Measurements from ENCODE around the gene LTA4H. TPM values are rescaled to one million over a fixed set of nuclear protein-coding genes. Genes with fewer than 3 reads are reported as not detected.
"Not testable (repeated sequence)": the region's sequence is repeated elsewhere in the genome, so short reads cannot be mapped to it uniquely, and the experiment has no call there.

The LTA4H gene
- total RNA-seq, 1 donor from 2014 or later = 64.1 TPM

DNA sequence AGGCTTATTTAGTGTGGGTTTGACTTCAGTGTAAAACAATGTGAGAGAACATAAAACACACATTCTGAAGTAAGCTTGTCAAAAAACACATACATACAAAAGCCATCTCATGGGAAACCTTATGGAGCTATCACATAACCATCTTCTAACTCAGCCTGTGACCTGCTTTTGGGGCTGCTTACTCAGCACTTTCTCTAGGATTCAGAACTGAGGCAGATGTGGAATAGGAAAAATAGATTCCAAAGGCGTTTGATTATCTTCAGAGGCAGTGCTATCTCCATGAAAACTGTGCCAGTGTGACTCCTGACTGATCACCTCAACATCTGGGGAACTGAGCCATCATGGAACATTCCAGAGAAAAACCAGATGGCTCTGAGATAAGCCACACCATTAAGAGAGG, 52.8 kb downstream of the LTA4H start:
- no peak for DNase-seq
- intact Hi-C loops (cut with micrococcal nuclease) = no loop called here
- H3K4me3 Mint-ChIP-seq = no peak overlapping the region
- peaks cover 5% of the 10 kb centered on the region for H3K27me3 Mint-ChIP-seq
- H3K9me3 Mint-ChIP-seq = no peaks in the 10 kb centered on the region
- H3K4me1 Mint-ChIP-seq = no peaks in the 10 kb centered on the region
- H3K36me3 Mint-ChIP-seq (ENCODE audit: low read depth) = no peaks in the 10 kb centered on the region
- H3K27ac Mint-ChIP-seq = no peak overlapping the region

DNA sequence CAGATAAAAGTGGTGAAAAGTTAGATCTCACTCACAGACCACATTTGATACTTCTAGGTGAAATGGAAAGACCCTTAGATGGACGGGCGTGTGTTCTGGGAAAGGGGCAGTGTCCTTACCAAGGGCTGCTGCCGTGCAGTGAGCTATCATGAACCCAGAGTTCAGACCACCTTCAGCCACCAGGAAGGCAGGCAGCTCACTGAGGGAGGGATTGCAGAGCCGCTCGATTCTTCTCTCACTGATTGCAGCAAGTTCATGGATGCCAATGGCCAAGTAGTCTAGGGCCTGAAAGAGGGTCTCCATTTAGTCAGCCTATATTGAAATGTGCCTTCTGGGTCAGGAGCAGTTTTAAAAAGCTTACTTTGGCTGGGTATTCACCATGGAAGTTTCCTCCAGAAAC, 55.0 kb downstream of the LTA4H start:
- Mint-ChIP-seq H3K4me1 (no peaks in the 10 kb centered on the region), H3K4me3 (no peak overlapping the region)
- intact Hi-C loops (cut with micrococcal nuclease) = no loop called here

DNA sequence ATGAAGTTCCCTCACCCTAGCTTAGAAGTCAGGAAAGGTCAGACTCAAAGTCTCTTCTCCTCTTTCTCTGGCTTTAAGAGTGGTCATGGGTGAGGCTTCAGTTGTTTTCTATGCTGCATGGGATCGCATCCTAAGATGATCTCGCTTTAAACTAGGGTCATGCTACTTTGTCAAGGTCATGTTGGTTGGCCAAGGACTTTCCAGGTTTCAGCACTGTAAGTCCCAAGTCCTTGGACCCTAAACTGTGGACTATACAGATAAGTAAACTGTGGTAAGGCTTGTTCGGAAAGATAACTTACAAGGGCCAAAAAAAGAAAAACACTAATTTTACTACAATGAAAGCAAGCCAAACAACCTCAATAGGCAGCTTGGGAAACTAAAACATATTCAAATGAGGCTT, 56.6 kb downstream of the LTA4H start:
- Mint-ChIP-seq H3K36me3 (ENCODE audit: low read depth) (no peaks in the 10 kb centered on the region), H3K27me3 (peaks cover 2% of the 10 kb centered on the region), H3K4me3 (no peak overlapping the region), H3K9me3 (no peaks in the 10 kb centered on the region), H3K27ac (no peak overlapping the region), H3K4me1 (no peaks in the 10 kb centered on the region)
- DNase-seq = no peak
- intact Hi-C loops (cut with micrococcal nuclease) = no loop called here

More for the DNA sequence above, 55.0 kb downstream of the LTA4H start:
- H3K27ac Mint-ChIP-seq = no peak overlapping the region
- no peaks in the 10 kb centered on the region for H3K36me3 Mint-ChIP-seq (ENCODE audit: low read depth)
- DNase-seq = no peak
- no peaks in the 10 kb centered on the region for H3K9me3 Mint-ChIP-seq
- H3K27me3 Mint-ChIP-seq = peaks cover 2% of the 10 kb centered on the region

DNA sequence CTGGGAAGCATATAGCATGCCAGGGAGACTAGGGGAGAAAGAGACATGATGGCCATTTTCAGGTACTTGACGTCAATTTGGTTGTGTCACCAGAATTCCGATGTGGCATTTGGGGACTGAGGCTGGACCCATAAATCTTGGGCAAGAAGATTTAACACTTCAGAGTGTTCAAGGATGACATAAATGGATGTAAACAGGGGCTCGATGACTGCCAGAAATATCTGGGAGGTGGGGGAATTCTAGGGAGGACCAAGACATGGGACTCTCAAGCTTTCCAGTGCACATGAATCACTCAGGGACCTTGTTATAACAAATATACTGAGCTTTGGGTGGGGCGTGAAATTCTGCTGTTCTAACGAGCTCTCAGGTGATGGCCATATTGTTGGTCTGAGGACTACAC, 57.0 kb downstream of the LTA4H start:
- no peak overlapping the region for H3K27ac Mint-ChIP-seq
- intact Hi-C loops (cut with micrococcal nuclease) = no loop called here
- no peaks in the 10 kb centered on the region for H3K36me3 Mint-ChIP-seq (ENCODE audit: low read depth)
- H3K9me3 Mint-ChIP-seq = no peaks in the 10 kb centered on the region
- peaks cover 2% of the 10 kb centered on the region for H3K27me3 Mint-ChIP-seq
- no peak overlapping the region for H3K4me3 Mint-ChIP-seq
- no peak for DNase-seq
- H3K4me1 Mint-ChIP-seq = no peaks in the 10 kb centered on the region

DNA sequence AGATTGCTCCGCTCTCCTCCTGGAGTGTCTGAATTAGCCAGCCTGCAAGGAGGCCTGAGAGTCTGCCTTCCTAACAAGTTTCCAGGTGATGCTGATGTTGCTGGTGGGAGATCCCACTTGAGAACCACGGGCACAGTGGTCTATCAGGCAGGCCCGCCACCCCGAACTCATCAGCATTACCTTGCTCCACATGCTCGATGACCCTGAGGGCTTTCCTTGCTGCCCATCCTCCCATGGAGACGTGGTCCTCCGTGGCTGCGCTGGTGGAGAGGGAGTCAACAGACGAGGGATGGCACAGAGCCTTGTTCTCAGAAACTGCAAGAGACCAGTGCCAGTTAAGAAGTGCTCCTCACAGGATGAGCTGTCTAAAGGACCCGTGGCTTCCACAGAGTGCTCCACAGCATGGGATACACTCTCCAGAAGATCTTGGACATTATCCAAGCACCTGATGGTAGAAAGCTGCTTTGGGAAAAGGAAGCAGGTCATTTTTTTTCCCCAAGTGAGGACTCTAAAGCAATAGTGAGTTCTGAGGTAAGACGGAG, 57.6 kb downstream of the LTA4H start:
- H3K27me3 Mint-ChIP-seq = peaks cover 2% of the 10 kb centered on the region
- no peak for DNase-seq
- H3K4me1 Mint-ChIP-seq = no peaks in the 10 kb centered on the region
- H3K27ac Mint-ChIP-seq = no peak overlapping the region
- intact Hi-C loops (cut with micrococcal nuclease) = no loop called here
- no peaks in the 10 kb centered on the region for H3K9me3 Mint-ChIP-seq
- H3K4me3 Mint-ChIP-seq = no peak overlapping the region
- H3K36me3 Mint-ChIP-seq (ENCODE audit: low read depth) = no peaks in the 10 kb centered on the region

DNA sequence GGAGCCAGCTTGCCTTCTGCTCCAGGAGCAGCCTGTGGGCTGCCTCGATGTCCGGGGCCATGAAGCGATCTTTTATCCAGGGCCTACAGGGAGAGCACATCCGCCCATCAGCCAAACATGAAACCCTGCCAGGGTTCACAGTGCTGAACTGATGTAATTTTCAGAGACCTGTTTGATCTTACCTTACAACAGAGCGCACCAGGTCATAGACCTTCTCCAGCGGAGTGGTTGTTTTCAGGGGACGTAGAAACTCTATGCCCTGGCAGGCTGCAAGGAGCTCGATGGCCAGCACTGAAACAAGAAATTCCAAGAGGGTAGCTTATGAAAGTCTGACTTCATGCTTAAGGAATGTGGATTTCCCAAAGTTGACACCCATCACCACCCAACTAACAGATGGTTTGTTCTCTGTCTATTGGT, 59.0 kb downstream of the LTA4H start:
- Mint-ChIP-seq H3K9me3 (no peaks in the 10 kb centered on the region), H3K4me1 (no peaks in the 10 kb centered on the region), H3K27me3 (peaks cover 2% of the 10 kb centered on the region), H3K4me3 (no peak overlapping the region), H3K27ac (no peak overlapping the region), H3K36me3 (ENCODE audit: low read depth) (no peaks in the 10 kb centered on the region)
- intact Hi-C loops (cut with micrococcal nuclease) = no loop called here
- no peak for DNase-seq

DNA sequence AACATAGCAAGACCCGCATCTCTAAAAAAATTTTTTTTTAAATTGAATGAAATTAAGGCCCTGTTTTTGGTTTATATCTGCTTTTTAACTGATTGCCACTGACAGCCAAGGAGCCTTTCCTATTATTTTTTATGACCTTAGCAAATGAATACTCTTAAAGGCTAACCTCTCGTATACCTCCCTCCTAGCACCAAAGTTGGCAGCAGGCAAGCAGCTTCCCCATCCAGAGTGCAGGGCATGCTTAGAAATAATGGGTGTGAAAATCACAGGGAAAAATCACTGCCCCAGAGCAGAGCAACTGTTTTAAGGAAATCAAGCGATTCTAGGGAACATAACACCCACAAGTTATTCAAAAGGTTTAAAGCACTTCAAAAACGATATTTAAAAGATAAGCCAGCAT, 59.9 kb downstream of the LTA4H start:
- intact Hi-C loops (cut with micrococcal nuclease) = no loop called here
- Mint-ChIP-seq H3K9me3 (no peaks in the 10 kb centered on the region), H3K4me3 (no peak overlapping the region)

DNA sequence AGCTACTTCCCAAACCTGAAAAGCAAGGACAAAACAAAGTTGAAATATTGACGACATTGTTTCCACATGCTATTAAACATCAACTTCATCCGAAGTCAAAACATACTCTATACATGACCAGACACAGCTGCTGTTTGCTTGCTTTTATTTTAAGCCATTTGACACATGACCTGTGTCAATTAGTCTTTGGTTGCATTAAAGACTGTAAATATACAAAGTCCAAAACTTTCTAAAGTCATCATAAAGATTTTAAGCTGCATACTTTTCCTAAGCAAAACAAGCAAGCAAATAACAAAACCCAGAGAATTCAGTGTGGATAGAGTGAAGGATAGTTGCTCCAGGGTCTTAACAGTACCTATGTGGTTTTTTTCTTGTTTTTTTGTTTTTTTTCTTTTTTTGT, 61.0 kb downstream of the LTA4H start:
- Mint-ChIP-seq H3K4me1 (no peaks in the 10 kb centered on the region), H3K4me3 (no peak overlapping the region), H3K9me3 (no peaks in the 10 kb centered on the region), H3K27me3 (peaks cover 2% of the 10 kb centered on the region), H3K27ac (no peak overlapping the region), H3K36me3 (ENCODE audit: low read depth) (no peaks in the 10 kb centered on the region)
- no peak for DNase-seq
- intact Hi-C loops (cut with micrococcal nuclease) = no loop called here

More for the DNA sequence above, 59.9 kb downstream of the LTA4H start:
- Mint-ChIP-seq H3K36me3 (ENCODE audit: low read depth) (no peaks in the 10 kb centered on the region), H3K27me3 (peaks cover 2% of the 10 kb centered on the region), H3K4me1 (no peaks in the 10 kb centered on the region), H3K27ac (no peak overlapping the region)
- DNase-seq = no peak

DNA sequence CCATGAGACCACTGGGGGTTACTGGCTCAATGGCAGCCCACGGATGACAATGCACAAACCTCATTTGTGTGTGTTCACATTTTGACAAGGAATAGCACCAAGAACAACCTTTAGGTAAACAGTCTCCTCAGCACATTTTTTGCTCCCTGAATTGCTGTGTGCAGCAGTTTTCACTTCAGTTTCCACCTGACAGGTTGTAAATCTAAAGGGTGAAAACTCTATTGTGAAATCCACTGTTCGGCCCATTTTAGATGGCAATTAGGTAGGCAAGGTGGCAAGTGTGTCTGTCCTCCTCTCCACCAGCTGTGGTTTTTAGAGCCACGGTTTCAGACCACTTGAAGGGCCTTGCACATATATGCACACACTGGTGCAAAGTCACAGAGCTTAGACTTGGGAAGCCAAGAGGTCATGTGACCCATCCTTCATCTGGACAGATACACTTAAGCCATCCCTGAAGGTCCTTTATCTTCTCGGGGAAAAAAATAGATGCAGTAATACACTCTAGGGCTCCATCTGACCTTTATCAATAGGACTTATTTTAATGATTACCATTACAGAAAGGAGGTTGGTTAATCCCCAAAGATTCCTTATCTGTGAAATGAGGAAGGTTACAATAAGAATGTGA, 62.4 kb downstream of the LTA4H start:
- no peaks in the 10 kb centered on the region for H3K9me3 Mint-ChIP-seq
- H3K4me1 Mint-ChIP-seq = no peaks in the 10 kb centered on the region
- no peak overlapping the region for H3K4me3 Mint-ChIP-seq
- H3K27me3 Mint-ChIP-seq = peaks cover under 1% of the 10 kb centered on the region
- intact Hi-C loops (cut with micrococcal nuclease) = no loop called here
- no peaks in the 10 kb centered on the region for H3K36me3 Mint-ChIP-seq (ENCODE audit: low read depth)
- DNase-seq = no peak
- no peak overlapping the region for H3K27ac Mint-ChIP-seq

DNA sequence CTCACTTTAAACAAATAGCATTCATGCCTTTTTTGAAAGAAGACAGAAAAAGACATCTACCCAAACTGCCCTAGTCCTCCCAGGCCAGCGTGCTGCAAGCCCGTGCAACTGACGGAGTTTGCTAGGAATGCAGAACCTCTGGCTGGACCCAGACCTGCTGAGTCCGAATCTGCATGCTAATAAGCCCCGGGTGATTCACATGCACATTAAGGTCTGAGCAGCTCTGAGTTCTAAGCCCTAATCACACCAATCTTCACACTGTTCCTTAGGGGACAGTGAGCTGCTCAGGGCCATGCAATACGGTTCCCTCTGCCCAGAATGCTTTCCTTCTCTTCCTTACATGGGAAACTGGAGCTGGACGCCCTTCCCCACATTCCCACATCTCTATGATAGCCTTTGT, 64.5 kb downstream of the LTA4H start:
- DNase-seq = no peak
- intact Hi-C loops (cut with micrococcal nuclease) = no loop called here
- no peaks in the 10 kb centered on the region for H3K36me3 Mint-ChIP-seq (ENCODE audit: low read depth)
- no peaks in the 10 kb centered on the region for H3K4me1 Mint-ChIP-seq
- no peaks in the 10 kb centered on the region for H3K27me3 Mint-ChIP-seq
- no peak overlapping the region for H3K27ac Mint-ChIP-seq
- H3K4me3 Mint-ChIP-seq = no peak overlapping the region
- H3K9me3 Mint-ChIP-seq = no peaks in the 10 kb centered on the region

DNA sequence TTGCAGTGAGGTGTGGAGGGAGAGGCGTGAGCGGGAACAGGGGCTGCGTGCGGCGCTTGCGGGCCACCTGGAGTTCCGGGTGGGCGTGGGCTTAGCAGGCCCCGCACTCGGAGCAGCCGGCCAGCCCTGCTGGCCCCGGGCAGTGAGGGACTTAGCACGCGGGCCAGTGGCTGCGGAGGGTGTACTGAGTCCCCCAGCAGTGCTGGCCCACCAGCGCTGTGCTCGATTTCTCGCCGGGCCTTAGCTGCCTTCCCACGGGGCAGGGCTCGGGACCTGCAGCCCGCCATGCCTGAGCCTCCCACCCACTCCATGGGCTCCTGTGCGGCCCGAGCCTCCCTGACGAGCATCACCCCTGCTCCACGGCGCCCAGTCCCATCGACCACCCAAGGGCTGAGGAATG, 66.3 kb downstream of the LTA4H start:
- H3K4me3 Mint-ChIP-seq; H3K27ac Mint-ChIP-seq; H3K9me3 Mint-ChIP-seq; intact Hi-C loops (cut with micrococcal nuclease); H3K36me3 Mint-ChIP-seq (ENCODE audit: low read depth); H3K4me1 Mint-ChIP-seq; H3K27me3 Mint-ChIP-seq; DNase-seq: not testable (repeated sequence)

DNA sequence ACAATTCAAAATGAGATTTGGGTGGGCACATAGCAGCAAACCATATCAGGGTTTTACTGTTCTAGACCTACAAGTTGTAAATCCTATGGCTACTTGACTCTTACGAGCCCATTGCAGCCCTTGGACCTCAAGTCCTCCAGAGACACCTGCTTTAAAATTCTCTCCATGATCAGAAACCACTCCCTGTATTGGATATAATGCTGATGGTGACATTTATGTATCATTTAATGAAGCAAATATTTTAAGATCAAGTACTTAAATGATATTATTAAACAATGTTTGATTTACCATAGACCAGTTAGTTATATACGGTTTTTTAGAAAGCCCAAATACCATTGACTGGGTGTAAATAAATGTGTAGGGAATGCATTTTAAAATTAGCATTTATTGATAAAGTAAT, 68.1 kb downstream of the LTA4H start:
- Mint-ChIP-seq H3K27ac (no peak overlapping the region), H3K36me3 (ENCODE audit: low read depth) (no peaks in the 10 kb centered on the region), H3K9me3 (no peaks in the 10 kb centered on the region), H3K4me3 (no peak overlapping the region), H3K27me3 (no peaks in the 10 kb centered on the region), H3K4me1 (no peaks in the 10 kb centered on the region)
- no peak for DNase-seq
- intact Hi-C loops (cut with micrococcal nuclease) = no loop called here

DNA sequence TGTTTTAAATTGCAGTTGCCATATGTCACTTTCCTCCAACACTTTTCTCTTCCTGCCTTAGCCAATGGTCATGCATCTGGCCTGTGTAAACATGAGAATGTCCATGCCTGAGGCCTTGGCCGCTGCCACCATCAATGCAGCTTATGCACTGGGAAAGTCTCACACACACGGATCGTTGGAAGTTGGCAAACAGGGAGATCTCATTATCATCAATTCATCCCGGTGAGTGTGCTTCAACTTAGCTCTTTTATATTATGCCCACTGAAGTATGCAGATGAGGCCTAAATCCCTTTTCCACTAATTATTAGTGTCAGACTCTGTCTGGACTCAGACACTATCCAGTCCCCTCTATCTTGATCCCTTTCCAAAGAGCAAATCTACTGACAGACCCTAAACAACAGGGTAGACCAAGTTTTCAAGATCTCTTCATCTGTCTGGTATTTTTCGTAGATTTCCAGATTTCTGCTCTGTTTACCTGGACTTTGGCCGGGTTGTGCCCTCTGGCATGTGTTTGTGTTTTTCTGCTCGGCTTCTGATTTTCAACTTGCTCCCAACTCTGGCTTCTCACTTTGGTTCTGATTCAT, 69.0 kb downstream of the LTA4H start:
- no peak overlapping the region for H3K4me3 Mint-ChIP-seq
- intact Hi-C loops (cut with micrococcal nuclease) = no loop called here

DNA sequence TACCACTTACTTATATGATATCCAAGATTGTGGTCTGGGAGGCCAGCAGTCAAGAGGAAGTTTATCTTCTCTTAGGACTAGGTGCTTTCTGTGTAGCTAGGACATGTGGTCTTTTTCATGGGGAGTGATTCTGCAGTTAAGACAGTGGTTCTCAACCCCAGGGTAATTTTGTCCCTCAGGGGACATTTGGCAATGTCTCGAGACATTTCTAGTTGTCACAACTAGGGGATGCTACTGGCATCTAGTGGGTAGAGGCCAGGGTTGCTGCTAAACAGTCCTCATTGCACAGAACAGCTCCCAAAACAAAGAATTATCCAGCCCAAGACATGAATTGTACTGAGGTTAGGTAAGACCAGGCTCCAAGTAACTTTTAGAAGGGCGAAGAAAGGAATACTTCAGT, 72.3 kb downstream of the LTA4H start:
- no peak for DNase-seq
- intact Hi-C loops (cut with micrococcal nuclease) = no loop called here
- Mint-ChIP-seq H3K36me3 (ENCODE audit: low read depth) (no peaks in the 10 kb centered on the region), H3K4me3 (no peak overlapping the region), H3K27me3 (no peaks in the 10 kb centered on the region), H3K4me1 (no peaks in the 10 kb centered on the region), H3K27ac (no peak overlapping the region), H3K9me3 (no peaks in the 10 kb centered on the region)

More for the DNA sequence above, 69.0 kb downstream of the LTA4H start:
- DNase-seq = no peak
- Mint-ChIP-seq H3K27me3 (no peaks in the 10 kb centered on the region), H3K27ac (no peak overlapping the region), H3K9me3 (no peaks in the 10 kb centered on the region), H3K36me3 (ENCODE audit: low read depth) (no peaks in the 10 kb centered on the region), H3K4me1 (no peaks in the 10 kb centered on the region)

DNA sequence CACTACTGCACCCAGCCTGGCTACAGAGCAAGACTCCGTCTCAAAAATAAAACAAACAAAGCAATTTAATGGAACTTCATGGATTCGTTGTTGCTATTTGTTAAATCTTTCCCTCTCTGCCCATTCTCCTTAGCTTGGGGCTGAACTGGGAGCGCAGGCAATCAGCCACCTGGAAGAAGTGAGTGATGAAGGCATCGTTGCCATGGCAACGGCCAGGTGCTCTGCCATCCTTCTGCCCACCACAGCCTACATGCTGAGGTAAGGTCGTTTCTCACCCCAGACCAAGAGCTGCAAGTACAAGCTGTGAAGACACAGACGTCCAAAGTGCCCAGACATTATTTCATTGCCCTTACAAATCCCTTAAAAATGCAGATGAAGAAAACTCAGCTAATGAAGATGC, 73.2 kb downstream of the LTA4H start:
- no peak for DNase-seq
- Mint-ChIP-seq H3K9me3 (no peaks in the 10 kb centered on the region), H3K27ac (no peak overlapping the region), H3K4me3 (no peak overlapping the region), H3K27me3 (no peaks in the 10 kb centered on the region), H3K36me3 (ENCODE audit: low read depth) (no peaks in the 10 kb centered on the region), H3K4me1 (no peaks in the 10 kb centered on the region)
- intact Hi-C loops (cut with micrococcal nuclease) = no loop called here

All from activated CD4-positive, alpha-beta T cell treated with anti-CD3 and anti-CD28 coated beads, Interleukin-2, amount 10 ng/mL, durations not matched to agents 24 days and 14 days (primary cell).